ENCODE data around the gene MGAT5. TPM values are rescaled to one million over a fixed set of nuclear protein-coding genes. Genes with fewer than 3 reads are reported as not detected.

MGAT5 gene
- total and polyA plus RNA-seq, 2 donors = 17.0 to 49.4 TPM

GRCh38 chr2:134360745-134361487 is 107.0 kb downstream of the MGAT5 start:
- Histone ChIP-seq H3K36me3 (ENCODE audit: insufficient read depth) (no peaks in the 10 kb centered on the region), H3K4me3 (ENCODE audit: low read depth, low read length) (no peak overlapping the region), H3K27ac (ENCODE audit: low read depth) (no peak overlapping the region), H3K4me1 (ENCODE audit: insufficient read depth) (no peaks in the 10 kb centered on the region)
- no peak for DNase-seq (ENCODE audit: extremely low spot score)
- 65% methylated on average over 10 of the region's 10 CpGs for WGBS

GRCh38 chr2:134361648-134362047 is 107.8 kb downstream of the MGAT5 start:
- H3K4me3 ChIP-seq (ENCODE audit: low read depth, low read length) = no peak overlapping the region
- H3K36me3 ChIP-seq (ENCODE audit: insufficient read depth) = no peaks in the 10 kb centered on the region
- WGBS = 95% methylated on average over 1 of the region's 1 CpG
- no peaks in the 10 kb centered on the region for H3K4me1 ChIP-seq (ENCODE audit: insufficient read depth)
- DNase-seq (ENCODE audit: extremely low spot score) = no peak
- H3K27ac ChIP-seq (ENCODE audit: low read depth) = no peak overlapping the region

- no peak overlapping the region for H3K4me3 ChIP-seq (ENCODE audit: low read depth, low read length)
- no peaks in the 10 kb centered on the region for H3K4me1 ChIP-seq (ENCODE audit: insufficient read depth)
- no peaks in the 10 kb centered on the region for H3K36me3 ChIP-seq (ENCODE audit: insufficient read depth)
- no peak overlapping the region for H3K27ac ChIP-seq (ENCODE audit: low read depth)
- no peak for DNase-seq (ENCODE audit: extremely low spot score)
- 77% methylated on average over 1 of the region's 1 CpG for WGBS
Observed at GRCh38 chr2:134362152-134362668, 108.3 kb downstream of the MGAT5 start.

DNA sequence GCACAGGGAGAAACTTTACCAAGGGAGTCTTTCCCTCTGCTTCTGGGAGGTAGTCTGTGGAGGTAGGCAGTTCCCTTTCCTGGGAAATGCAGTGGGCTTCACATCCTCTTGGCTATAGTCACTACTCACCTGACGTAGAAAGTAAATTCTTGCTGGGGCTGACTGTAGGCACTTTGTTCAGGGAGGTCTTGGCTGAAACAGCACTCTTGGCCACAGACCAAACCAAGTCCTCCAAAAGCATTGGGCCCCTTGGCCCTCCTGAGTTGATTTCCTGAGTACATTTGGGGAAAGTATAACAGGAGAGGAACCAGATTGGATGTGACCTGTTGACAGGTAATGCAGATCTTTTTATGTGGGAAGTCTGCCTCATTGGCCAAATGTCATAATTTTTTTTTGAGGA is 108.9 kb downstream of the MGAT5 start:
- Histone ChIP-seq H3K36me3 (ENCODE audit: insufficient read depth) (no peaks in the 10 kb centered on the region), H3K4me3 (ENCODE audit: low read depth, low read length) (no peak overlapping the region), H3K27ac (ENCODE audit: low read depth) (no peak overlapping the region), H3K4me1 (ENCODE audit: insufficient read depth) (no peaks in the 10 kb centered on the region)
- 78% methylated on average over 1 of the region's 1 CpG for WGBS
- DNase-seq (ENCODE audit: extremely low spot score) = no peak

DNA sequence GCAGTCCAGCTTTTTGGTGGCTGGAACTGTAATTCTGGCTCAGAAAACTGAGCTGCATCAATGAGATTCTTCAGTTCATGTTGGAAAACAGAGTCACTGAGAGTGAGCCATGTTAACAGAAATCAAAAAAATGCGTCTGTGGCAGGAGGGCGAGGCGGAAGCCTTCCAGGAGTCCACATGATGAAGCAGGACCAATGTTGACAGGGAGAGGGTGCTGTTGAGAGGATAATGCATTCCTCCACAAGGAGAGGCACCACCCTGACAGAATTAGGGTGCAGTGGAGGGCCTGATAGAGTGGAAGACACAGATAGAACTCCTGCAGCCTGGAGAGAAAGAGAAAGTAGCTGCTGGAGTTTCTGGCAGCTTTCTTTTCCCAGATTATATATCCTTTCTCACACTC is 111.5 kb downstream of the MGAT5 start:
- 91% methylated on average over 3 of the region's 3 CpGs for WGBS
- Histone ChIP-seq H3K27ac (ENCODE audit: low read depth) (no peak overlapping the region), H3K36me3 (ENCODE audit: insufficient read depth) (no peaks in the 10 kb centered on the region), H3K4me1 (ENCODE audit: insufficient read depth) (no peaks in the 10 kb centered on the region), H3K4me3 (ENCODE audit: low read depth, low read length) (no peak overlapping the region)
- no peak for DNase-seq (ENCODE audit: extremely low spot score)

GRCh38 chr2:134366359-134366758 is 112.5 kb downstream of the MGAT5 start:
- 98% methylated on average over 6 of the region's 6 CpGs for WGBS
- no peaks in the 10 kb centered on the region for H3K4me1 ChIP-seq (ENCODE audit: insufficient read depth)

DNA sequence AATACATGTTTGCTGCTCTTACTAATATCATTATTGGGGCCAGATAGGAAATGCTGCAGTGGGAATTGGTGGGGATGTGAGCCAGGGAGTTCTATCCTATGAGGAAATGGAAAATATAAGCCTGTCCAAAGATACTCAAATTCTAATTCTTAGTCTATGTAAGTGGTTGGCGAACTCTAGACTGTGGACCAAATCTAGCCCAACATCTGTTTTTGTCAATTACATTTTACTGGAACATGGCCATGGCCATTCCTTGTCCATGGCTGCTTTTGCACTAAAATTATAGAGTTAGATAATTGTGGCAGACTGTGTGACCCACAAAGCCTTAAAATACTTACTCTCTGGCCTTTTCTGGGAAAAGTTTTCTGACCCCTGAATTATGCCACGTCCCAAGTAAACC is 113.3 kb downstream of the MGAT5 start:
- H3K27ac ChIP-seq (ENCODE audit: low read depth) = no peak overlapping the region
- 68% methylated on average over 2 of the region's 2 CpGs for WGBS
- no peak for DNase-seq (ENCODE audit: extremely low spot score)
- no peaks in the 10 kb centered on the region for H3K4me1 ChIP-seq (ENCODE audit: insufficient read depth)
- H3K4me3 ChIP-seq (ENCODE audit: low read depth, low read length) = no peak overlapping the region
- H3K36me3 ChIP-seq (ENCODE audit: insufficient read depth) = no peaks in the 10 kb centered on the region

More at GRCh38 chr2:134366359-134366758, 112.5 kb downstream of the MGAT5 start:
- DNase-seq (ENCODE audit: extremely low spot score) = no peak
- Histone ChIP-seq H3K27ac (ENCODE audit: low read depth) (no peak overlapping the region), H3K4me3 (ENCODE audit: low read depth, low read length) (no peak overlapping the region), H3K36me3 (ENCODE audit: insufficient read depth) (no peaks in the 10 kb centered on the region)

- Histone ChIP-seq H3K27ac (ENCODE audit: low read depth) (no peak overlapping the region), H3K4me3 (ENCODE audit: low read depth, low read length) (no peak overlapping the region), H3K36me3 (ENCODE audit: insufficient read depth) (no peaks in the 10 kb centered on the region), H3K4me1 (ENCODE audit: insufficient read depth) (no peaks in the 10 kb centered on the region)
- 67% methylated on average over 6 of the region's 6 CpGs for WGBS
- DNase-seq (ENCODE audit: extremely low spot score) = no peak
Observed at GRCh38 chr2:134368009-134368817, 114.3 kb downstream of the MGAT5 start.

DNA sequence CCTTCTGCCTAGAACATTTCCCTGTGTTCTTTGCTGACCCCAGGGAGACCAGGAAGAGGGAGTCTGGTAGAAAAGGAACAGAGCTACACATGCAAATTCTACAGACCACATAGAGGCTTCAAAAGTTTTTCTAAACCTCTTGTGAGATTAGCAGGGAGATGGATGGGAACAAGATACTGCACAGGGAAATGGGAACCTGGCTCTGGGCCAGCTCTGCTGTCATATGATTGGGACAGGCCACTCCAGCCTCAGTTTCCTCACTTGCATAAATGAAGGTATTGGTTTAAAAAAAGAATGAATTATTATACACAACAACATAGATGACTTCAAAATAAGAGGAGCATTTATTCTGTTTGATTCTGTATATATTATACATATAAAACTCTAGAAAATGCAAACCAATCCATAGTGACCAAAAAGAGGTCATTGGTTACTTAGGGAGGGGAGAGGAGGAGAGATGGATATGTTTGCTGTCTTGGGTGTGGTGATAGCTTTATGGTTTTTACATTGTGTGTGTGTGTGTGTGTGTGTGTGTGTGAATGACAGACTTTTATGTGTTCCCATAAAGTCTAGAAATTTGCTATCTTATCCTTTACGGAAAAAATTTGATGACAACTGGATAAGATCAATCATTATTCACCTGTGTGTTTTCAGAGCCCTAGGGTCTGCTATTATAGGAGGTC is 115.5 kb downstream of the MGAT5 start:
- H3K4me1 ChIP-seq (ENCODE audit: insufficient read depth) = no peaks in the 10 kb centered on the region
- H3K36me3 ChIP-seq (ENCODE audit: insufficient read depth) = no peaks in the 10 kb centered on the region
- no peak overlapping the region for H3K27ac ChIP-seq (ENCODE audit: low read depth)
- no peak overlapping the region for H3K4me3 ChIP-seq (ENCODE audit: low read depth, low read length)
- 95% methylated on average over 1 of the region's 1 CpG for WGBS
- no peak for DNase-seq (ENCODE audit: extremely low spot score)

GRCh38 chr2:134370655-134371445 is 117.0 kb downstream of the MGAT5 start:
- Histone ChIP-seq H3K36me3 (ENCODE audit: insufficient read depth) (no peaks in the 10 kb centered on the region), H3K4me1 (ENCODE audit: insufficient read depth) (no peaks in the 10 kb centered on the region), H3K4me3 (ENCODE audit: low read depth, low read length) (no peak overlapping the region), H3K27ac (ENCODE audit: low read depth) (no peak overlapping the region)
- no peak for DNase-seq (ENCODE audit: extremely low spot score)
- WGBS = 65% methylated on average over 10 of the region's 10 CpGs

GRCh38 chr2:134372141-134372540 is 118.3 kb downstream of the MGAT5 start:
- no peaks in the 10 kb centered on the region for H3K4me1 ChIP-seq (ENCODE audit: insufficient read depth)
- H3K36me3 ChIP-seq (ENCODE audit: insufficient read depth) = no peaks in the 10 kb centered on the region
- no peak for DNase-seq (ENCODE audit: extremely low spot score)
- no peak overlapping the region for H3K4me3 ChIP-seq (ENCODE audit: low read depth, low read length)
- no peak overlapping the region for H3K27ac ChIP-seq (ENCODE audit: low read depth)
- WGBS = 75% methylated on average over 5 of the region's 5 CpGs

- Histone ChIP-seq H3K27ac (ENCODE audit: low read depth) (no peak overlapping the region), H3K36me3 (ENCODE audit: insufficient read depth) (no peaks in the 10 kb centered on the region), H3K4me3 (ENCODE audit: low read depth, low read length) (no peak overlapping the region), H3K4me1 (ENCODE audit: insufficient read depth) (no peaks in the 10 kb centered on the region)
- 56% methylated on average over 7 of the region's 7 CpGs for WGBS
- no peak for DNase-seq (ENCODE audit: extremely low spot score)
Observed at GRCh38 chr2:134372611-134373131, 118.8 kb downstream of the MGAT5 start.

DNA sequence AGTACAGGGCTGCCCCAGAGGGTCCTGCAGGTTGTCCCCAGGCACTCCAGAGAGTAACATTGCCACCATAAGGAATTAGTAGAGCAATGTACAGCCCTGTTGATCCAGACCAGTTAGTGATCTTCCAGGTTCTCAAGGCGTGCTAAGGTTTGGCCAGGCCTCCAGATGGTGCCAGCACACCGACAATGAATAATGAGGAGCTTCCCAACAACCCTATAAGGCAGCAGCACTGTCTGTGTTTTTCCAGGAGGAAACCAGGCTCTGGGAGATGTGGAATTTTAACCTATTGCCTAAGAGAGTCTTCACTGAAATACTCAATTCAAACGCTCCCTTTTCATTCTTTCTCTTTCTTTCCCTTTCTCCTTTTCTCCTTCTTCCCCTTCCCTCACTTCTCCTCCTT is 122.1 kb downstream of the MGAT5 start:
- Histone ChIP-seq H3K4me1 (ENCODE audit: insufficient read depth) (no peaks in the 10 kb centered on the region), H3K36me3 (ENCODE audit: insufficient read depth) (peaks cover 2% of the 10 kb centered on the region), H3K4me3 (ENCODE audit: low read depth, low read length) (no peak overlapping the region), H3K27ac (ENCODE audit: low read depth) (no peak overlapping the region)
- no peak for DNase-seq (ENCODE audit: extremely low spot score)
- WGBS = 39% methylated on average over 3 of the region's 3 CpGs
